GM12801 (cell line): Measurements from ENCODE around the gene GNAL.

Experiments used
- CTCF ChIP-seq: IDR thresholded peaks from one replicate; pipeline ENCODE4 v1.5.1; 2011; ENCODE audit warnings: control low read depth; ENCODE audit not compliant: insufficient read length; ENCODE audit errors: extremely low read depth

Gene GNAL

DNA sequence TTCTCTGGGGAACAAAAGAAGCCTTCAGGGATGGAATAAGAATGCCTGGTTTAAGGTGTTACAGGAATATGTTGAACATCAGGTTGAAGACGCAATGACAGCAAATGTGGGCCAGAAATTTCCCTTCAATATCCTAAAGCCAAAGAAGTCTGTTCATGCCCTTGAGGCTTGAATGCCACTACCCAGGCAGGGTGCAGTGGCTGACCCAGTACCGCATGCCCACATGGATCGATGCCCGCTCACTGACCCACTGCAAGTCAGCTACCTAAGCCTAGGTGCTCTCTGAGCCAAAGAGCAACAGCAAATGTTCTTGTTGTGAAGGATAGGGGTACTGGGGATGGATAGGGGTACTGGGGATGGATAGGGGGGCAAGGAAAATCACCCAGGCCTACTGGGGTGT is 58.2 kb downstream of the GNAL start:
- no peak for TF ChIP-seq CTCF

- no peak for TF ChIP-seq CTCF
These were observed 58.7 kb downstream of the GNAL start for GRCh38 chr18:11747731-11748130.

DNA sequence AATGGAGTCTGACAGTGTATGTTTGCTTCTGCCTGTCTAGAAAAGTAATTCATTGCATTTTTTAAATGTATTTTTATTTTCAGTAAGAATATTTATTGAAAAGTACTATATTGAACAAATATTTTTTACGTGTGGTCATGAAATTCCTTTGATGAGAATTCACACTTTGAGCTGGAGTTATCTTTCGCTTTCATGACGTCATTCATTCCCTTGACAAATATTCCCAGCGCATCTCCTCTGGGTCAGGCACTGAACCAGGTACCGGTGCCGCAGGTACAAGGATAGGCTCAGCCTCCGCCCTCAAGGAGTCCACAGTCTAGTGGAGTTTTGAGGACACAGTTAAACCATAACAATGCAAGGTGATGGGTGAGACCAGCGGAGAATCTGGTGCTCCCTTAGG is 60.2 kb downstream of the GNAL start:
- no peak for TF ChIP-seq CTCF

DNA sequence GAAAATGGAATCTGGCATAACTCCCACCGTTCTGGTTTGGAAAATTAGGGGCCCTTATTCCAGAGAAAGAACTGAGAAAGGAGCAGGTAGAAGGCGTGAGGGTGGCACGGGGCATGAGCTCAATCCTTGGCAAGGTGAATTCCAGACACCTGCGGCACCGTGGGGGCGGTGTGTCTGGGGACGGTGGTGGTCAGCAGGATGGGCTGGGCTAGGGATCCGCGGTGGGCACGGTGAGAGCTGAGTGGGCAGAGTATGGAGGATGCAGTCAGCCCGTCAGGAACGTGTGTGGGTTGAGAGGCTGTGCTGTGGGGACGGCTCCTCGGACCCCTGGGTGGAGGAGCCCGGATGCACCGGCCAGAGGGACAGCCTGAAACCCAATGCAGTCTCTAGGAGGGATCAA is 61.1 kb downstream of the GNAL start:
- TF ChIP-seq CTCF = no peak

DNA sequence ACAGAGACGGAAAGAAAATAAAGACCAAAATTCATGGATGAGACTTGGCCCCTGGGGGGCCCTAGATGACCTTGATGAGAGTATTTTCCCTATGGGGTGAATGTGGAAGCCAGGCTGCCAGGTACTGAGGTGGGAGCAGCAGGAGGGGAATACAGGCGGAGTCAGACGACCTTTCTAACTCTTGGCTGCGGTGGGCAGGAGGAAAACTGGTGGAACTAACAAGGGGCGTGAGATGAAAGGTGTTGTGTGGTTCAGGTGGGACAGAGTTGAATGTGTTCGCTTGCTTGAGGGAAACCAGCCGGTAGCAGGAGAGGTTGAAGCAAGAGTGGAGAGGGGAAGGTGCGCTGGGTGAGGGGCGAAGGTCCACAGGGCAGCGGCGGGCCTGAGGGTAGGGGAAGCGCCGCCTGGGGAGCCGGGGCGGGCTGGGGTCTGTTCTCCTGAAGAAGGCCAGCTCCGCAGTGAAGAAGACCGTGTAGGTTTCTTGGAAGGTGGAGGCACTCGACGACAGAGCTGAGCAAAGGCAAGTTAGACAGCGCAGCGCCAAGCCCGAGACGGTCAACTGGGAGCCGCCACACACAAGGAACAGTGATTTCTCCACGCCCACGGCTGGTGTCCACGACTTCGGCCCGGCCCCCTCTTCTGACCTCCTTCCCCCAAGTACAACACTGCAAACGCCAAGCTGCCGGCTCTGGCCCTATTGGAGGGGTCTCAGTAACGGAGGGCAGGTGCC is 61.7 kb downstream of the GNAL start:
- no peak for TF ChIP-seq CTCF

DNA sequence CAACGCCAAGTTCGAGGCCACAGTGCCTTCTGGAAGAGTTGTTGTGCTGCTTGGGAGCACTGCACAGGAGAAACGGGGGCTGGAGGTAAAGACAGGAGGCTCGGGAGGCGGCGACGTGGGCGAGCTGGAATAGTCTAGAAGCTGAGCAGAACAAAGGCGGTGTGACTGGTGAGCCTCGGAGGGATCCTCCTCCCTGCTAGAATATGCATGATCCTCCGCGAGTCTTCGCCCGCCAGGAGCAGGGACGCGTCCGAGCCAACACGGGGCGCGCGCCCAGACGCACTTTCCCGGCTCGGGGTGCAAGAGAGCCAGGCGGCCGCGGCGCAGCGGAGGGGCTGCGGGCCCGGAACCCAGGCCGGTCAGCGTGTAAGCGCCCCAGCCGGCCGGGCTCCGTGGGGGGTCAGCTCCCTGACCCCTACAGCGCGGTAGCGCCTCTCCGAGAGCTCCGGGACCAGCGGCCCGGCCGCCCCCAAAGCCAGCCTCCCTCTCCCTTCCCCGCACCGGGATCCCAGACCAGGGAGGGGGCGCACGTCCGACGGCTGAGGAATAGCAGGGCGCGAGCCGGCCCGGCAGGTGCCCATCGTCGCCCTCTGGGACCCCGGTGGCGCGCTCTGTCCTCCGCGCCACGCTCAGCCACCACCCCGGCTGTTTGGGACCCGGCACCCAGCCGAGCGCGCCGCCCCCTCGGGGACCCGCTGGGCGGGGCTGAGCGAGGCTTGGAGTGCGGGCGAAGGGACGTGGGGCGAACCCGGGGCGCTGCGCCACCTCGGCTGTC is 62.5 kb downstream of the GNAL start:
- TF ChIP-seq CTCF = no peak

- TF ChIP-seq CTCF = no peak
These were observed 63.2 kb downstream of the GNAL start for GRCh38 chr18:11752116-11752911.
